Body of pancreas (tissue), 4 donors: Measurements from ENCODE around the gene DNAJC17.

Source experiments
- CTCF ChIP-seq, 7 experiments: fragments of 450-650 bp in 4 of 7; fragments of 200-600 bp in 3 of 7; sonication (generic) in 3 of 7; IDR thresholded peaks; one replicate each; pipeline ENCODE4 v1.5.1; 2016 to 2019; ENCODE audit warnings: antibody characterized with exemption in 7 of 7
- POLR2A ChIP-seq, 3 donors: fragments of 450-650 bp; IDR thresholded peaks; one replicate each; pipeline ENCODE4 v1.6.1; 2016; ENCODE audit warnings: antibody characterized with exemption in 3 of 3, mild to moderate bottlenecking in 2 of 3

GRCh38 chr15:40846841-40847222 lies 39.6 kb upstream of the DNAJC17 start:
- TF ChIP-seq CTCF (IDR thresholded peaks at IDR 0.05), result no peak
- TF ChIP-seq POLR2A (IDR thresholded peaks at IDR 0.05), result no peak
